ENCODE results near the gene RNPEPL1.

Gene RNPEPL1

GRCh38 chr2:240575101-240575965 is 7.0 kb downstream of the RNPEPL1 start:
- no peak for DNase-seq (ENCODE audit: low read depth in 2 of 3, low spot score in 2 of 3)

GRCh38 chr2:240576036-240576435 is 7.8 kb downstream of the RNPEPL1 start:
- DNase-seq (ENCODE audit: low read depth in 2 of 3, low spot score in 2 of 3) = no peak

GRCh38 chr2:240576436-240577205 is 8.3 kb downstream of the RNPEPL1 start:
- no peak for DNase-seq (ENCODE audit: low read depth in 2 of 3, low spot score in 2 of 3)

GRCh38 chr2:240577281-240578109 is 9.2 kb downstream of the RNPEPL1 start:
- no peak for DNase-seq (ENCODE audit: low read depth in 2 of 3, low spot score in 2 of 3)

- DNase-seq (ENCODE audit: low read depth in 2 of 3, low spot score in 2 of 3) = no peak
These were observed 9.8 kb downstream of the RNPEPL1 start for GRCh38 chr2:240578110-240578450.

GRCh38 chr2:240578488-240578887 is 10.2 kb downstream of the RNPEPL1 start:
- DNase-seq (ENCODE audit: low read depth in 2 of 3, low spot score in 2 of 3) = no peak

GRCh38 chr2:240579071-240579762 is 10.9 kb downstream of the RNPEPL1 start:
- no peak for DNase-seq (ENCODE audit: low read depth in 2 of 3, low spot score in 2 of 3)

GRCh38 chr2:240579771-240580614 is 11.7 kb downstream of the RNPEPL1 start:
- DNase-seq (ENCODE audit: low read depth in 2 of 3, low spot score in 2 of 3) = peak in 2 of 3 experiments; percentile 22 to 41

- DNase-seq (ENCODE audit: low read depth in 2 of 3, low spot score in 2 of 3) = no peak
These were observed 13.5 kb downstream of the RNPEPL1 start for GRCh38 chr2:240581811-240582210.

- no peak for DNase-seq (ENCODE audit: low read depth in 2 of 3, low spot score in 2 of 3)
These were observed 14.5 kb downstream of the RNPEPL1 start for GRCh38 chr2:240582781-240583180.

- DNase-seq (ENCODE audit: low read depth in 2 of 3, low spot score in 2 of 3) = no peak
These were observed 15.5 kb downstream of the RNPEPL1 start for GRCh38 chr2:240583774-240584173.

GRCh38 chr2:240584486-240585031 is 16.3 kb downstream of the RNPEPL1 start:
- no peak for DNase-seq (ENCODE audit: low read depth in 2 of 3, low spot score in 2 of 3)

GRCh38 chr2:240585101-240585500 is 16.8 kb downstream of the RNPEPL1 start:
- DNase-seq (ENCODE audit: low read depth in 2 of 3, low spot score in 2 of 3) = no peak

GRCh38 chr2:240585681-240586197 is 17.5 kb downstream of the RNPEPL1 start:
- DNase-seq (ENCODE audit: low read depth in 2 of 3, low spot score in 2 of 3) = no peak

GRCh38 chr2:240586198-240586918 is 18.1 kb downstream of the RNPEPL1 start, which contains the start of gene CAPN10:
Gene CAPN10, plus strand, starts transcription at chr2:240586734. Its CDS starts 178 bp downstream, at chr2:240586912.
- DNase-seq (ENCODE audit: low read depth in 2 of 3, low spot score in 2 of 3) = peak; percentile 87 to 95 (median 94)

- peak in 2 of 3 experiments; percentile 23 to 31 for DNase-seq (ENCODE audit: low read depth in 2 of 3, low spot score in 2 of 3)
These were observed 18.9 kb downstream of the RNPEPL1 start for GRCh38 chr2:240586919-240587800.

- DNase-seq (ENCODE audit: low read depth in 2 of 3, low spot score in 2 of 3) = no peak
These were observed 19.8 kb downstream of the RNPEPL1 start for GRCh38 chr2:240588006-240588655.
